Endothelial cell of hepatic sinusoid (primary cell): ENCODE data around the gene MECP2.
"Not testable (repeated sequence)": the region's sequence is repeated elsewhere in the genome, so short reads cannot be mapped to it uniquely, and the experiment has no call there.

ENCODE experiments used
- in situ Hi-C: cut with HindIII; loops from 2 replicates; pipeline ENCODE4 v1.10.0; 2017; ENCODE audit warnings: low sequenced_read_pairs

Gene MECP2

GRCh38 chrX:154097589-154098541 is at the start of gene MECP2:
Gene MECP2 (minus strand): TSS chrX:154097717.
- in situ Hi-C loops, result loop anchor here (10.0 kb wide), 1 partner anchor 327 kb away; the partner anchor contains the start of gene ATP6AP1

GRCh38 chrX:154144010-154144409 is 46.5 kb upstream of the MECP2 start, which contains the start of gene OPN1LW:
Gene OPN1LW (plus strand): TSS chrX:154144243. CDS start chrX:154144284, 41 bp downstream.
- in situ Hi-C loops, result not testable (repeated sequence)

- in situ Hi-C loops, result no loop called here
These were observed 45.6 kb upstream of the MECP2 start for GRCh38 chrX:154142950-154143745.

GRCh38 chrX:154142386-154142785 is 44.9 kb upstream of the MECP2 start:
- in situ Hi-C loops, result no loop called here

GRCh38 chrX:154140742-154141141 is 43.2 kb upstream of the MECP2 start:
- in situ Hi-C loops, result no loop called here

- in situ Hi-C loops, result no loop called here
These were observed 42.7 kb upstream of the MECP2 start for GRCh38 chrX:154140206-154140605.

- in situ Hi-C loops, result no loop called here
These were observed 41.3 kb upstream of the MECP2 start for GRCh38 chrX:154138857-154139256.

GRCh38 chrX:154136627-154137161 is 39.2 kb upstream of the MECP2 start:
- in situ Hi-C loops, result no loop called here

- in situ Hi-C loops, result no loop called here
These were observed 38.1 kb upstream of the MECP2 start for GRCh38 chrX:154135458-154136229.

GRCh38 chrX:154132366-154132765 is 34.8 kb upstream of the MECP2 start:
- in situ Hi-C loops, result no loop called here

GRCh38 chrX:154131955-154132354 is 34.4 kb upstream of the MECP2 start:
- in situ Hi-C loops, result no loop called here

GRCh38 chrX:154126101-154126500 is 28.6 kb upstream of the MECP2 start:
- in situ Hi-C loops, result no loop called here

- in situ Hi-C loops, result no loop called here
These were observed 28.0 kb upstream of the MECP2 start for GRCh38 chrX:154125391-154126040.

GRCh38 chrX:154123241-154124219 is 26.0 kb upstream of the MECP2 start:
- in situ Hi-C loops, result no loop called here

GRCh38 chrX:154121961-154122360 is 24.4 kb upstream of the MECP2 start:
- in situ Hi-C loops, result no loop called here

- in situ Hi-C loops, result no loop called here
These were observed 23.7 kb upstream of the MECP2 start for GRCh38 chrX:154121207-154121606.

- in situ Hi-C loops, result no loop called here
These were observed 23.1 kb upstream of the MECP2 start for GRCh38 chrX:154120567-154120966.

GRCh38 chrX:154117566-154117965 is 20.0 kb upstream of the MECP2 start:
- in situ Hi-C loops, result no loop called here
